Measurements from ENCODE around the gene NTF3.

NTF3 gene

GRCh38 chr12:5437182-5437583 is 5.3 kb downstream of the NTF3 start:
- H3K36me3 ChIP-seq (ENCODE audit: control insufficient read depth, insufficient read depth, low read length): no peaks in the 10 kb centered on the region
- no peak overlapping the region for H3K9ac ChIP-seq (ENCODE audit: low read length)
- H3K27ac ChIP-seq (ENCODE audit: low read depth, low read length): no peak overlapping the region
- no peaks in the 10 kb centered on the region for H3K4me1 ChIP-seq (ENCODE audit: control insufficient read depth, insufficient read depth, low read length)
- H3K27me3 ChIP-seq (ENCODE audit: control insufficient read depth, insufficient read depth, low read length): peaks cover 16% of the 10 kb centered on the region
- no peak overlapping the region for H3K4me3 ChIP-seq (ENCODE audit: low read length)

GRCh38 chr12:5437589-5437988 is 5.7 kb downstream of the NTF3 start:
- H3K27ac ChIP-seq (ENCODE audit: low read depth, low read length): no peak overlapping the region

GRCh38 chr12:5438671-5439200 is 6.8 kb downstream of the NTF3 start:
- Histone ChIP-seq H3K4me3 (ENCODE audit: low read length) (no peak overlapping the region), H3K36me3 (ENCODE audit: control insufficient read depth, insufficient read depth, low read length) (no peaks in the 10 kb centered on the region), H3K27ac (ENCODE audit: low read depth, low read length) (no peak overlapping the region), H3K27me3 (ENCODE audit: control insufficient read depth, insufficient read depth, low read length) (peaks cover 10% of the 10 kb centered on the region), H3K9ac (ENCODE audit: low read length) (no peak overlapping the region), H3K4me1 (ENCODE audit: control insufficient read depth, insufficient read depth, low read length) (no peaks in the 10 kb centered on the region)

More at GRCh38 chr12:5437589-5437988, 5.7 kb downstream of the NTF3 start:
- H3K36me3 ChIP-seq (ENCODE audit: control insufficient read depth, insufficient read depth, low read length): no peaks in the 10 kb centered on the region
- H3K27me3 ChIP-seq (ENCODE audit: control insufficient read depth, insufficient read depth, low read length): peaks cover 16% of the 10 kb centered on the region
- H3K4me3 ChIP-seq (ENCODE audit: low read length): no peak overlapping the region
- H3K4me1 ChIP-seq (ENCODE audit: control insufficient read depth, insufficient read depth, low read length): no peaks in the 10 kb centered on the region
- no peak overlapping the region for H3K9ac ChIP-seq (ENCODE audit: low read length)

GRCh38 chr12:5439371-5439771 is 7.5 kb downstream of the NTF3 start:
- no peak overlapping the region for H3K9ac ChIP-seq (ENCODE audit: low read length)
- no peaks in the 10 kb centered on the region for H3K36me3 ChIP-seq (ENCODE audit: control insufficient read depth, insufficient read depth, low read length)
- no peak overlapping the region for H3K4me3 ChIP-seq (ENCODE audit: low read length)
- H3K4me1 ChIP-seq (ENCODE audit: control insufficient read depth, insufficient read depth, low read length): no peaks in the 10 kb centered on the region
- peaks cover 8% of the 10 kb centered on the region for H3K27me3 ChIP-seq (ENCODE audit: control insufficient read depth, insufficient read depth, low read length)
- no peak overlapping the region for H3K27ac ChIP-seq (ENCODE audit: low read depth, low read length)

GRCh38 chr12:5439788-5440300 is 7.9 kb downstream of the NTF3 start:
- no peaks in the 10 kb centered on the region for H3K36me3 ChIP-seq (ENCODE audit: control insufficient read depth, insufficient read depth, low read length)
- H3K4me1 ChIP-seq (ENCODE audit: control insufficient read depth, insufficient read depth, low read length): no peaks in the 10 kb centered on the region
- no peak overlapping the region for H3K27ac ChIP-seq (ENCODE audit: low read depth, low read length)
- no peak overlapping the region for H3K4me3 ChIP-seq (ENCODE audit: low read length)
- peaks cover 3% of the 10 kb centered on the region for H3K27me3 ChIP-seq (ENCODE audit: control insufficient read depth, insufficient read depth, low read length)
- H3K9ac ChIP-seq (ENCODE audit: low read length): no peak overlapping the region

- Histone ChIP-seq H3K4me1 (ENCODE audit: control insufficient read depth, insufficient read depth, low read length) (no peaks in the 10 kb centered on the region), H3K27ac (ENCODE audit: low read depth, low read length) (no peak overlapping the region), H3K9ac (ENCODE audit: low read length) (no peak overlapping the region), H3K4me3 (ENCODE audit: low read length) (no peak overlapping the region), H3K36me3 (ENCODE audit: control insufficient read depth, insufficient read depth, low read length) (no peaks in the 10 kb centered on the region), H3K27me3 (ENCODE audit: control insufficient read depth, insufficient read depth, low read length) (peaks cover 3% of the 10 kb centered on the region)
These were observed 9.1 kb downstream of the NTF3 start for GRCh38 chr12:5440978-5441377.

GRCh38 chr12:5441497-5442236 is 9.8 kb downstream of the NTF3 start:
- Histone ChIP-seq H3K27ac (ENCODE audit: low read depth, low read length) (no peak overlapping the region), H3K9ac (ENCODE audit: low read length) (no peak overlapping the region), H3K36me3 (ENCODE audit: control insufficient read depth, insufficient read depth, low read length) (no peaks in the 10 kb centered on the region), H3K4me3 (ENCODE audit: low read length) (no peak overlapping the region), H3K4me1 (ENCODE audit: control insufficient read depth, insufficient read depth, low read length) (no peaks in the 10 kb centered on the region), H3K27me3 (ENCODE audit: control insufficient read depth, insufficient read depth, low read length) (peaks cover 3% of the 10 kb centered on the region)

GRCh38 chr12:5442251-5443006 is 10.5 kb downstream of the NTF3 start:
- no peaks in the 10 kb centered on the region for H3K36me3 ChIP-seq (ENCODE audit: control insufficient read depth, insufficient read depth, low read length)
- no peak overlapping the region for H3K9ac ChIP-seq (ENCODE audit: low read length)
- peaks cover under 1% of the 10 kb centered on the region for H3K27me3 ChIP-seq (ENCODE audit: control insufficient read depth, insufficient read depth, low read length)
- no peak overlapping the region for H3K4me3 ChIP-seq (ENCODE audit: low read length)
- no peaks in the 10 kb centered on the region for H3K4me1 ChIP-seq (ENCODE audit: control insufficient read depth, insufficient read depth, low read length)
- no peak overlapping the region for H3K27ac ChIP-seq (ENCODE audit: low read depth, low read length)

- no peaks in the 10 kb centered on the region for H3K27me3 ChIP-seq (ENCODE audit: control insufficient read depth, insufficient read depth, low read length)
These were observed 12.6 kb downstream of the NTF3 start for GRCh38 chr12:5444520-5444919.

GRCh38 chr12:5447320-5447719 is 15.4 kb downstream of the NTF3 start:
- Histone ChIP-seq H3K27me3 (ENCODE audit: control insufficient read depth, insufficient read depth, low read length) (no peaks in the 10 kb centered on the region), H3K27ac (ENCODE audit: low read depth, low read length) (no peak overlapping the region), H3K4me1 (ENCODE audit: control insufficient read depth, insufficient read depth, low read length) (no peaks in the 10 kb centered on the region), H3K36me3 (ENCODE audit: control insufficient read depth, insufficient read depth, low read length) (no peaks in the 10 kb centered on the region), H3K4me3 (ENCODE audit: low read length) (no peak overlapping the region), H3K9ac (ENCODE audit: low read length) (no peak overlapping the region)

More at GRCh38 chr12:5444520-5444919, 12.6 kb downstream of the NTF3 start:
- Histone ChIP-seq H3K27ac (ENCODE audit: low read depth, low read length) (no peak overlapping the region), H3K36me3 (ENCODE audit: control insufficient read depth, insufficient read depth, low read length) (no peaks in the 10 kb centered on the region), H3K4me3 (ENCODE audit: low read length) (no peak overlapping the region), H3K9ac (ENCODE audit: low read length) (no peak overlapping the region), H3K4me1 (ENCODE audit: control insufficient read depth, insufficient read depth, low read length) (no peaks in the 10 kb centered on the region)

GRCh38 chr12:5451251-5451650 is 19.3 kb downstream of the NTF3 start:
- Histone ChIP-seq H3K27me3 (ENCODE audit: control insufficient read depth, insufficient read depth, low read length) (no peaks in the 10 kb centered on the region), H3K9ac (ENCODE audit: low read length) (no peak overlapping the region), H3K4me1 (ENCODE audit: control insufficient read depth, insufficient read depth, low read length) (no peaks in the 10 kb centered on the region), H3K27ac (ENCODE audit: low read depth, low read length) (no peak overlapping the region), H3K36me3 (ENCODE audit: control insufficient read depth, insufficient read depth, low read length) (no peaks in the 10 kb centered on the region), H3K4me3 (ENCODE audit: low read length) (no peak overlapping the region)

GRCh38 chr12:5452569-5452968 is 20.7 kb downstream of the NTF3 start:
- no peaks in the 10 kb centered on the region for H3K27me3 ChIP-seq (ENCODE audit: control insufficient read depth, insufficient read depth, low read length)
- no peaks in the 10 kb centered on the region for H3K36me3 ChIP-seq (ENCODE audit: control insufficient read depth, insufficient read depth, low read length)
- no peaks in the 10 kb centered on the region for H3K4me1 ChIP-seq (ENCODE audit: control insufficient read depth, insufficient read depth, low read length)
- H3K9ac ChIP-seq (ENCODE audit: low read length): no peak overlapping the region
- no peak overlapping the region for H3K27ac ChIP-seq (ENCODE audit: low read depth, low read length)
- no peak overlapping the region for H3K4me3 ChIP-seq (ENCODE audit: low read length)
